GM20000 (cell line): ENCODE results near the gene NIPAL1.

Source experiments
- DNase-seq: peaks from one replicate; pipeline ENCODE4 v3.0.0; 2012; ENCODE audit warnings: low spot score
- TF ChIP-seq, protein P1 (sequence below): IDR thresholded peaks from 2 replicates; pipeline ENCODE4 v1.5.1; 2012; ENCODE audit warnings: mild to moderate bottlenecking, control low read depth; ENCODE audit errors: extremely low read depth, missing control alignments

The NIPAL1 gene

DNA sequence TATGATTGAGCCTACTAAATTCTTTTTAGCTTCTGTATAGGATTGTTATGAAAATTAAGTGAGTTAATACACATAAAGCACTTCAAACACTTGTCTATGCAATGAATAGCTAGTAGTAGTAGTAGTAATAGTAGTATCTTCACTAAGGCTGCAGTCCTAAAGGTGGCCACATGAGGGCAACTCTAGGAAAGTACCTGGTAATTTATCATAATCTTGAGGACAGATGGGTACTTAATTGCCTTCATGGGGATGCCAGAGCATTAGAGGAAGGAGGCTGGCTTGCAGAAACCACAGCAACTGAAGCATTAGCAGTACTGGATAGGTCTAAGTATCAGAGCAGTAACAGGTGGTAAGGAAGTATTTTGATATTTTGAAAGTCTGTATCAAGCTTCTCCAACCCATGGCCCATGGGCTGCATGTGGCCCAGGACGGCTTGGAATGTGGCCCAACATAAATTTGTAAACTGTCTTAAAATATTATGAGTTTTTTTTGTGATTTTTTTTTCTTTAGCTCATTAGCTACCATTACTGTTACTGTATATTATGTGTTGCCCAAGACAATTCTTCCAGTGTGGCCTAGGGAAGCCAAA is 17.3 kb downstream of the NIPAL1 start:
- no peak for DNase-seq
- TF ChIP-seq, protein P1, sequence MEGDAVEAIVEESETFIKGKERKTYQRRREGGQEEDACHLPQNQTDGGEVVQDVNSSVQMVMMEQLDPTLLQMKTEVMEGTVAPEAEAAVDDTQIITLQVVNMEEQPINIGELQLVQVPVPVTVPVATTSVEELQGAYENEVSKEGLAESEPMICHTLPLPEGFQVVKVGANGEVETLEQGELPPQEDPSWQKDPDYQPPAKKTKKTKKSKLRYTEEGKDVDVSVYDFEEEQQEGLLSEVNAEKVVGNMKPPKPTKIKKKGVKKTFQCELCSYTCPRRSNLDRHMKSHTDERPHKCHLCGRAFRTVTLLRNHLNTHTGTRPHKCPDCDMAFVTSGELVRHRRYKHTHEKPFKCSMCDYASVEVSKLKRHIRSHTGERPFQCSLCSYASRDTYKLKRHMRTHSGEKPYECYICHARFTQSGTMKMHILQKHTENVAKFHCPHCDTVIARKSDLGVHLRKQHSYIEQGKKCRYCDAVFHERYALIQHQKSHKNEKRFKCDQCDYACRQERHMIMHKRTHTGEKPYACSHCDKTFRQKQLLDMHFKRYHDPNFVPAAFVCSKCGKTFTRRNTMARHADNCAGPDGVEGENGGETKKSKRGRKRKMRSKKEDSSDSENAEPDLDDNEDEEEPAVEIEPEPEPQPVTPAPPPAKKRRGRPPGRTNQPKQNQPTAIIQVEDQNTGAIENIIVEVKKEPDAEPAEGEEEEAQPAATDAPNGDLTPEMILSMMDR, result peak; percentile 37

DNA sequence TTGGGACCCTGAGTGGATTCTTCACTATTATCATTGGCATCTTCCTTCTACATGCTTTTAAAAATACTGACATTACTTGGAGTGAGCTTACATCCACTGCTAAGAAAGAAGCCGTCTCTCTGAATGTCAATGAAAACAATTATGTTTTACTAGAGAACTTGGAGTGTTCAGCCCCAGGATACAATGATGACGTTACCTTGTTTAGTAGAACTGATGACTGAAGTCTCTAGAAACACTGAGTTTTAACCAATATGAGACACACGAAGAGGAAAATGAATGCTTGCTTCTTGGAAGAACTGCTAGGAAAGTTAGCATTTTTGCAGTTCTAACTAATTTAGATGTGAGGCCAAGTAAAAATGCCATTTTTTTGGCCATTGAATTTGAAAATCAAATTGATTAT is 19.4 kb downstream of the NIPAL1 start:
- TF ChIP-seq, protein P1, result no peak

DNA sequence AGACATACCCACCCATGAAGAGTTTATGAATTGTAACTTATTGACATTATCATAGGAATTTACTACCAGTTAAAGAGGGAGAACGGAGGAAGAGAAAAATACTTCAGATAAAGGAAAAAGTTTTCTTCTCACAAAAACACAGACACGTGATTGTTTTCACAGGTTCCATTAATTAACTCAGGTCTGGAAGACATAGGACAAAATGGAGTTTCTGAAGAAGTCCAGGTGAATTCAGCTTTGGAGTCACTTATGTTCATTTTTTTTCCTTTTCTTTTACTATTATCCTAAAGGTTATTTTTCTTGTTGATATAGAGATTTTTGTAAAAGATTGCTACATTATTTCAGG is 20.5 kb downstream of the NIPAL1 start:
- TF ChIP-seq, protein P1, result no peak

More for the DNA sequence above, 19.4 kb downstream of the NIPAL1 start:
- no peak for DNase-seq

DNA sequence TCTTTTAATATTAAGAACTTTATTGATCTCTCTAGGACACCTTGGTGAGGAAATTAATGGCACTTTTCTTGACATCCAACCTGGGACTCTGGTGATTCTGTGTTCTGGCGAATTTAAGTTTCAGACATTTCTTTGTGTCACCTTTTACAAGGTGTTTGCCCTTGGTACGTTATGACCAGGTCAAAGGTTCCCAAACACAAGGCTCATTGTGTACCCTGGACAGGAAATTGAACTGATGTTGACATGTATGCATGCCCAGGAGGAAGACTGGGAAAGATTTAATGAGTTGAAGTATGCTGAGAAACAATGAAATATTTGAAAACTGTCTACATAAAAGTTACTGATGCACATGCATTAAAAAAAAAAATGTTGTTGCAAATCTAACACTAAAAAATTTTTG is 22.1 kb downstream of the NIPAL1 start:
- TF ChIP-seq, protein P1, result no peak
- DNase-seq, result no peak

More for the DNA sequence above, 20.5 kb downstream of the NIPAL1 start:
- DNase-seq, result no peak

DNA sequence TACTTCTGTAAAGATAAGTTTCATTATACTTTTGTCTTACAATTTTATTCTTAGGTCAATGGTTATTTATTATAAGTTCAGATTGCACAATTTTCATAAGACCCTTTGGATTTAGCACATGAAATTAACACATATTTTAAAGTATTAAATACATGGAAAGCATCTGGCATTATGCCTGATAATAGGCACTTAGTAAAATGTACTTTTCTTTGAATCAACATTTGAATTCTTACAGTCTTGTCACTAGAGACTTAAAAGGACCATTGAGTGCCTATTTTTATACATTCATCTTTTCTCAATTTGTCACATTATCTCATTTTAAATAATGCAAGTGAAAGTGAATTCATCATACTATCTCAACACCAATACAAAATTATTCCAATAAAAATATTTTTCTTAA is 23.0 kb downstream of the NIPAL1 start:
- DNase-seq, result no peak
- TF ChIP-seq, protein P1, result no peak

DNA sequence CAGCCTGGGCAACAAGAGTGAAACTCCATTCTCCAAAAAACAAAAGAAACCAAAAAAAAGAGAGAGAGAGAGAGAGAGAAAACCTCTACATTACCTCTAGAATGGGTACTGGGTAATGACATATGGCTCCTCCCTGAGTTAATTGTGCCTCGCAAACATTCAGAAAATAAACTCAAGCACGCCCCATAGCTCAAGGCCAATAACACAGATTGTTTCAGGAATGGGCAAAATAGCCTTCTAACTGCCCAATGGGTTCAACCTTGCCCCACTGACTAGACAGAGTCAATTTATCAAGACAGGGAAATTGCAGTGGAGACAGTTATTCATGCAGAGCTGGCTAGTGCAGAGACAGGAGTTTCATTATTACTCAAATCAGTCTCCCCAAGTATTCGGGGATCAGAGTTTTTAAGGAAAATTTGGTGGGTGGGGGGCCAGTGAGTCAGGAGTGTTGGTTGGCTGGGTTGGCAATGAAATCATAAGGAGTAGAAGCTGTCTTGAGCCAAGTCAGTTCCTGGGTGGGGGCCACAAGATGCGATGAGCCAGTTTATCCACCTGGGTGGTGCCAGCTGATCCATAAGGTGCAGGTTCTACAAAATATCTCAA is 25.1 kb downstream of the NIPAL1 start:
- no peak for DNase-seq
- TF ChIP-seq, protein P1, result no peak

DNA sequence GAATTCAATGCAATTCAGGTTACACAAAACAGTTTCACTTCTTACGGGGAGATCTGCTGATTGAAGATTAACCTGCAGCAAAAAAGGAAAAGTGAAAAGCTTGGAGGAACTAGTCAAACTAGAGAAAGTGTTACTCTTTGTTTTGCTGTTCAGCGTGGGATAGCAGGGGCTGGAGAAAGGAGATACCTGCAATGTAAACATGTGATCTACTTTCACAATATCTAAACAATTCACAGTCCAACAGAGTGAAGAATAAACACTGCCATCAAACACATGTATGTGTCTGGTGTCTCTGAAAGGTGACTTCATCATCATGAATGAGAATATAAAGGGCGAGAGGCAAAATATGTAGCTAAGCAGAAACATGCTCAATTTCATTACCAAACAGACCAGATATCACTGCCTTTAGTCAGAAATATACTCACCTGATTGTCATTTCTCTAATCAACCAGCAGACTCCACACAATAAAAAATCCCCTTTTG is 26.4 kb downstream of the NIPAL1 start:
- DNase-seq, result no peak
- TF ChIP-seq, protein P1, result no peak
